DOHH2 (cell line): ENCODE results near the gene CD248.
"Not testable (repeated sequence)": the region's sequence is repeated elsewhere in the genome, so short reads cannot be mapped to it uniquely, and the experiment has no call there.

Experiments used
- H3F3A ChIP-seq: fragments of 200-600 bp; sonication (generic), shearing (Covaris generic); 2 replicates; pipeline ENCODE4 v1.6.0; 2016; ENCODE audit warnings: antibody characterized with exemption, mild to moderate bottlenecking; ENCODE audit not compliant: control insufficient read depth, insufficient read depth
- H3K27ac ChIP-seq: fragments of 200-600 bp; sonication (generic); 2 replicates; pipeline ENCODE4 v1.5.1; 2014; ENCODE audit warnings: low read depth, mild to moderate bottlenecking, low read length, moderate library complexity
- H3K27me3 ChIP-seq: fragments of 200-600 bp; sonication (generic); 2 replicates; pipeline ENCODE4 v1.6.1; 2014; ENCODE audit warnings: mild to moderate bottlenecking, low read length, mixed read lengths; ENCODE audit not compliant: control insufficient read depth
- H3K36me3 ChIP-seq: fragments of 200-600 bp; sonication (generic); 2 replicates; pipeline ENCODE4 v1.6.1; 2014; ENCODE audit warnings: mild to moderate bottlenecking, low read length, moderate library complexity, mixed read lengths; ENCODE audit not compliant: control insufficient read depth
- H3K4me1 ChIP-seq: fragments of 200-600 bp; sonication (generic); 2 replicates; pipeline ENCODE4 v1.6.1; 2014; ENCODE audit warnings: mild to moderate bottlenecking, low read length, mixed read lengths; ENCODE audit not compliant: control insufficient read depth
- H3K4me2 ChIP-seq: fragments of 200-600 bp; sonication (generic); 2 replicates; pipeline ENCODE4 v1.6.0; 2014; ENCODE audit warnings: mild to moderate bottlenecking, low read length, moderate library complexity
- H3K4me3 ChIP-seq: fragments of 200-600 bp; sonication (generic); 2 replicates; pipeline ENCODE4 v1.5.1; 2014; ENCODE audit warnings: mild to moderate bottlenecking, low read length, mixed read lengths
- H3K79me2 ChIP-seq: fragments of 200-600 bp; sonication (generic); 2 replicates; pipeline ENCODE4 v1.6.1; 2014; ENCODE audit warnings: mild to moderate bottlenecking, low read length, mixed read lengths; ENCODE audit not compliant: control insufficient read depth
- H3K9me2 ChIP-seq: fragments of 200-600 bp; sonication (generic); replicated peaks from 2 replicates; pipeline ENCODE4 v1.6.1; 2014; ENCODE audit warnings: mild to moderate bottlenecking, low read length, mixed read lengths; ENCODE audit not compliant: control insufficient read depth
- H3K9me3 ChIP-seq: fragments of 200-600 bp; sonication (generic); 2 replicates; pipeline ENCODE4 v1.6.1; 2014; ENCODE audit warnings: antibody characterized with exemption, low read length, mixed read lengths; ENCODE audit not compliant: control insufficient read depth, insufficient read depth
- H4K20me1 ChIP-seq: fragments of 200-600 bp; sonication (generic); 2 replicates; pipeline ENCODE4 v1.6.0; 2014; ENCODE audit warnings: low read depth, mild to moderate bottlenecking, antibody characterized with exemption, low read length, moderate library complexity; ENCODE audit not compliant: control insufficient read depth, insufficient read depth
- EZH2phosphoT487 ChIP-seq: fragments of 200-600 bp; sonication (generic); IDR thresholded peaks from 2 replicates; pipeline ENCODE4 v1.6.1; 2017; ENCODE audit warnings: borderline replicate concordance, mild to moderate bottlenecking, antibody characterized with exemption, low read length, moderate library complexity, mixed read lengths
- TF ChIP-seq, protein P1 (sequence below): fragments of 200-600 bp; sonication (generic); IDR thresholded peaks from one replicate; pipeline ENCODE4 v1.5.1; 2014; ENCODE audit warnings: antibody characterized with exemption, mild to moderate bottlenecking, low read depth, low read length; ENCODE audit not compliant: poor library complexity, severe bottlenecking

The CD248 gene

DNA sequence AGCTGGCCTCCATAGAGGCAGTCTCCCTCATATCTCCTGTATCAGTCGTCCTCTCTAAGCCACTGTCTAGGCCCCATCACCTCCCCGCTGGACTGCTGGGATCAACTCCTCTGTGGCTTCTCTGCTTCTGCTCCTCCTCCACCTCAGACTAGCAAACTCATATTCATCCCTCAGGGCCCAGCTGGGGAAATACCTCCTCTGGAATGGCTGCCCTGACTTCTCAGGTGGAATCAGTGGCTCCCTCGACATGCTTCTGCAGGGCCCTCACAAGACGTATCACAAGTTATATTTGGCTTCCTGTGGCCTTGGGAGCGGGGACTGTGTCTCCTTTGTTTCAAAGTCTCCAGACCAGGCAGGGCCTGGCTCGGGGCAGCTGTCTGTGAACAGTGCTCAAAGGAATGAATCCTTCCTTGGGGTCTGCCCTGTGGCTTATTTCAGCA, 44.7 kb upstream of the CD248 start:
- Histone ChIP-seq H3K4me1 (no peaks in the 10 kb centered on the region), H3K4me3 (no peak overlapping the region), H4K20me1 (peaks cover 4% of the 10 kb centered on the region; the same call in 1 of the 2 replicates), H3K27me3 (no peaks in the 10 kb centered on the region), H3K79me2 (no peaks in the 10 kb centered on the region), H3K27ac (no peak overlapping the region), H3F3A (peaks cover 2% of the 10 kb centered on the region; the same call in 1 of the 2 replicates), H3K36me3 (peaks cover 35% of the 10 kb centered on the region), H3K9me3 (no peaks in the 10 kb centered on the region), H3K4me2 (no peak overlapping the region), H3K9me2 (no peaks in the 10 kb centered on the region)
- TF ChIP-seq, protein P1, sequence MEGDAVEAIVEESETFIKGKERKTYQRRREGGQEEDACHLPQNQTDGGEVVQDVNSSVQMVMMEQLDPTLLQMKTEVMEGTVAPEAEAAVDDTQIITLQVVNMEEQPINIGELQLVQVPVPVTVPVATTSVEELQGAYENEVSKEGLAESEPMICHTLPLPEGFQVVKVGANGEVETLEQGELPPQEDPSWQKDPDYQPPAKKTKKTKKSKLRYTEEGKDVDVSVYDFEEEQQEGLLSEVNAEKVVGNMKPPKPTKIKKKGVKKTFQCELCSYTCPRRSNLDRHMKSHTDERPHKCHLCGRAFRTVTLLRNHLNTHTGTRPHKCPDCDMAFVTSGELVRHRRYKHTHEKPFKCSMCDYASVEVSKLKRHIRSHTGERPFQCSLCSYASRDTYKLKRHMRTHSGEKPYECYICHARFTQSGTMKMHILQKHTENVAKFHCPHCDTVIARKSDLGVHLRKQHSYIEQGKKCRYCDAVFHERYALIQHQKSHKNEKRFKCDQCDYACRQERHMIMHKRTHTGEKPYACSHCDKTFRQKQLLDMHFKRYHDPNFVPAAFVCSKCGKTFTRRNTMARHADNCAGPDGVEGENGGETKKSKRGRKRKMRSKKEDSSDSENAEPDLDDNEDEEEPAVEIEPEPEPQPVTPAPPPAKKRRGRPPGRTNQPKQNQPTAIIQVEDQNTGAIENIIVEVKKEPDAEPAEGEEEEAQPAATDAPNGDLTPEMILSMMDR, result no peak
- TF ChIP-seq EZH2phosphoT487, result no peak

DNA sequence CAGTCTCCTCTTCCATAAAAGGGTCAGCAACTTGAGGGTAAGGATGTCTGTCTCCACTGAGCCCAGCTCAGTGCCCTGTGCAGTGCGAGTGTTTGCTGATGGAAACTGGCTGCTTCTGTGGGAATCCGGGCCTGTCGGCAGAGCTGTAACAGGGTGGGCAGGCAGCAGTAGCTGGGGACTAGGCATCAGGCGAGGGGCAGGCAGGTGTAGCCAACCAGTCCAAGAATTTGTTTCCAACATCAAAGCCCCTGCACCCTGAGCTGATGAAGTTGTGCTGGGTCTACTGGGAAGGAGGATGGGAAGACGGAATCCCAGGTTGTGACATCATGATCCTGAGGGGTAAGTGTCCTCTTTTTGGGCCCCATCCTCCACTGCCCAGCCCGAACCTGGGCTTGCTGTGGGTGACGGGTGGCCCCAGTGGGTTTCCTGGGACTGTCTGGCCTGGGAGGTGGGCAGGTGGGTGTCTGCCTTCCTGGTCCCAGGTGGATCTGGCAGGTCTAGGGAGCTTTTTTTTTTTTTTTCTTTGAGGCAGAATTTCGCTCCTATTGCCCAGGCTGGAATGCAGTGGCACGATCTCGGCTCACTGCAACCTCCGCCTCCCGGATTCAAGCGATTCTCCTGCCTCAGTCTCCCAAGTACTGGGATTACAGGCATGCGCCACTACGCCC, 43.7 kb upstream of the CD248 start:
- Histone ChIP-seq H3K4me3 (no peak overlapping the region), H3K9me3 (no peaks in the 10 kb centered on the region), H3K27ac (no peak overlapping the region), H3K36me3 (peaks cover 26% of the 10 kb centered on the region), H3K79me2 (no peaks in the 10 kb centered on the region), H3K9me2 (no peaks in the 10 kb centered on the region), H3K4me2 (no peak overlapping the region), H3F3A (peaks cover 6% of the 10 kb centered on the region; the same call in 1 of the 2 replicates), H3K4me1 (no peaks in the 10 kb centered on the region), H4K20me1 (peaks cover 4% of the 10 kb centered on the region; the same call in 1 of the 2 replicates), H3K27me3 (no peaks in the 10 kb centered on the region)
- TF ChIP-seq, protein P1, result no peak
- TF ChIP-seq EZH2phosphoT487, result no peak

DNA sequence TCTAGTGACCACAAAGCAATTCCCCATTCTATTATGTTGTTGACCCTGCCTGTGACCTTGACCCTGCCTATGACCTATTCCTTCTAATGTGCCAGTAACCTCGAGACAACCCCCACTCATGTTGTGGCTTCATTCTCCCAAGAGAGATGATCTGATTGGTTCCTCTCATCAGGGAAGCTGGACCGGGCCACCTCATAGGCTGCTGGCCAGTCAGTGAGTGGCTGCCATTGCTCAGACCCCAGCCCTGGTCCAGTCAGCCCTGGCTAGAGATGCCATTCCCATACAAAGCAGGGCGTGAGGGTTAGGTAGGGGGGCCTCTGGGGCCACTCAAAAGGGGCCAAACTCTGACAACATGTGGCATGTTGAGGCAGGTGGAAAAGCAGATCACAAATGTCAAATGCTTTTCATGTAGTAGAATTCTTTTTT, 42.8 kb upstream of the CD248 start:
- no peaks in the 10 kb centered on the region for H3K27me3 ChIP-seq
- H4K20me1 ChIP-seq, result peaks cover 4% of the 10 kb centered on the region; the same call in 1 of the 2 replicates
- H3K36me3 ChIP-seq, result peaks cover 22% of the 10 kb centered on the region
- H3K79me2 ChIP-seq, result no peaks in the 10 kb centered on the region
- no peak overlapping the region for H3K4me2 ChIP-seq
- H3K9me3 ChIP-seq, result no peaks in the 10 kb centered on the region
- no peak overlapping the region for H3K27ac ChIP-seq
- H3K4me1 ChIP-seq, result no peaks in the 10 kb centered on the region
- H3K9me2 ChIP-seq, result no peaks in the 10 kb centered on the region
- H3K4me3 ChIP-seq, result no peak overlapping the region
- peaks cover 6% of the 10 kb centered on the region; the same call in 1 of the 2 replicates for H3F3A ChIP-seq
- no peak for TF ChIP-seq EZH2phosphoT487
- TF ChIP-seq, protein P1, result no peak

DNA sequence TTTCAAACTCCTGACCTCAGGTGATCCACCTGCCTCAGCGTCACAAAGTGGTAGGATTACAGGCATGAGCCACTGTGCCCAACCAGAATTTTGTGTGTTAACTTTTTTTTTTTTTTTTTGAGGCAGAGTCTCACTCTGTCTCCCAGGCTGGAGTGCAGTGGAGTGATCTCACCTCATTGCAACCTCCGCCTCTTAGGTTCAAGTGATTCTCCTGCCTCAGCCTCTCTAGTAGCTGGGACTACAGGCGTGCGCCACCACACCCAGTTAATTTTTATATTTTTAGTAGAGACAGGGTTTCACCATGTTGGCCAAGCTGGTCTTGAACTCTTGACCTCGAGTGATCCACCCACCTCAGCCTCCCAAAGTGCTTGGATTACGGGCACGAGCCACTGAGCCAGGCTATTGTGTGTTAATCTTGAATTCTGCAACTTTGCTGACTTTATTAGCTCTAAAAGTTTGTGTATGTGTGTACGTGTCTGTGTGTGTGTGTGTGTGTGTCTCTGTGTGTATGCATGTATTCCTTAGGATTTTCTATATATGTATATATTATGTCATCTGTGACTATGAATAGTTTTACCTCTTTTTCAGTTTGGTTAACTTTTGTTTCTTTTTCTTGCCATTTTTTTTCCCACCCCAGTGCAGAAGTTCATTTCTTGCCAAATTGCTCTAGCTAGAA, 33.9 kb upstream of the CD248 start:
- H3K9me2 ChIP-seq, result not testable (repeated sequence)

More for the DNA sequence above, 33.9 kb upstream of the CD248 start:
- H3K79me2 ChIP-seq, result peaks cover 12% of the 10 kb centered on the region
- not testable (repeated sequence) for H3K27me3 ChIP-seq, H3K9me3 ChIP-seq, H3K27ac ChIP-seq, H3K36me3 ChIP-seq, H3K4me3 ChIP-seq, H4K20me1 ChIP-seq, H3K4me2 ChIP-seq
- H3F3A ChIP-seq, result peaks cover 13% of the 10 kb centered on the region
- H3K4me1 ChIP-seq, result peaks cover 22% of the 10 kb centered on the region
